Myocyte (in vitro differentiated cells): Measurements from ENCODE around the gene GART. TPM values are rescaled to one million over a fixed set of nuclear protein-coding genes. Genes with fewer than 3 reads are reported as not detected.
"Not testable (repeated sequence)": the region's sequence is repeated elsewhere in the genome, so short reads cannot be mapped to it uniquely, and the experiment has no call there.

ENCODE experiments used
- DNase-seq: peaks from one replicate; pipeline ENCODE4 v3.0.0-alpha.2; 2012; ENCODE audit warnings: low read depth
- total RNA-seq: library from RNA; depleted of rRNA; stranded (reverse); fragments of >200 nt; gene quantifications from 2 replicates; pipeline ENCODE4 v1.2.3, GENCODE V29; 2014

The GART gene
- total RNA-seq, 1 donor from 2014 or later = 101 TPM

DNA sequence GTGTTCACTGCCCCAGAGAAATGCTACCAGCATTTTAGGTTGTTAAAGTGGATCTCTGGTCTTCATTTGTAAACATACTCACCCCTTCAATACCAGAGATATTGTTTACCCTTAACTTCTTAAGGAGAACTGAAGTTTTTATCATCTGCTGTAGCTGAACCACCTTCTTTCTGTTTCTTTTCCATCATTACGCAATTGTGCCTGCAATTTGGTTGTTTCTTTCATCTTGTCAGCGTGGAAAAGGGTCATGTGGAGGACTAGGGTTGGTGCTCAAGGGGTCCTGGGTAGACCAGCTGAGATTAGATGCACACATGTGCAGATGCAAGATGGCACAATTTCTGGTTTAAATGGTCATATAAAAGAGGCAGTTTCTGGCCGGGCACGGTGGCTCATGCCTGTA is 23.0 kb downstream of the GART start:
- DNase-seq = no peak

DNA sequence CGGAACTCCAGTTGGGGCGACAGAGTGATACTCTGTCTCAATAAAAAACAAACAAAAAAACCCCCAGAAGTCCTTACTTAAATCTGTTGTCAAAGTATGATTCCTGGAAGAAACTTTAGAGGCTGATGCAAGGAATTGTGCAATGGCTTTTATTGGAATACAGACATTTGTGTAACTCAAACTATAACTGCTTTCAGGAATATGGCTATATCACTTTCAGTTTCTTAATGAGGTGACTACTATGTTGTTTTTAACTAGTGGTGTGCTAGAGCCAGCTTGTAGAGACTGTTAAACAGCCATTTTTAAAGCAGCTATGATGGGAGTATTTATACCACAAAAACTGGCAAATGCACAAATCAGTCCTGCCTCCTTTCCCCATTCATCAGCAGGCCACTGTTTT is 27.7 kb downstream of the GART start:
- no peak for DNase-seq

GRCh38 chr21:33512481-33512880 is 29.4 kb downstream of the GART start:
- DNase-seq = no peak

- DNase-seq = no peak
Measured at GRCh38 chr21:33511639-33512038, 30.3 kb downstream of the GART start.

GRCh38 chr21:33510826-33511225 is 31.1 kb downstream of the GART start:
- no peak for DNase-seq

DNA sequence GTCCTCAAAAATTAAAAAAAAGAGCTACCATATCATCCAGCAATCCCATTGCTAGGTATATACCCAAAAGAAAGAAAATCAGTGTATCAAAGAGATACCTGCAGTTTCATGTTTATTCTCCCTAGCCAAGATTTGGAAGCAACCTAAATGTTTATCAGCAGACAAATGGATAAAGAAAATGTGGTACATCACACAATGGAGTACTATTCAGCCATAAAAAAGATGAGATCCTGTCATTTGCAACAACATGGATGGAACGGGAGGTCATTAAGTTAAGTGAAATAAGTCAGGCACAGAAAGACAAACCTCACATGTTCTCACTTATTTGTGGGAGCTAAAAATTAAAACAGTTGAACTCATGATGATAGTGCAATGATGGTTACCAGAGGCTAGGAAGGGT is 34.9 kb downstream of the GART start:
- DNase-seq = not testable (repeated sequence)

DNA sequence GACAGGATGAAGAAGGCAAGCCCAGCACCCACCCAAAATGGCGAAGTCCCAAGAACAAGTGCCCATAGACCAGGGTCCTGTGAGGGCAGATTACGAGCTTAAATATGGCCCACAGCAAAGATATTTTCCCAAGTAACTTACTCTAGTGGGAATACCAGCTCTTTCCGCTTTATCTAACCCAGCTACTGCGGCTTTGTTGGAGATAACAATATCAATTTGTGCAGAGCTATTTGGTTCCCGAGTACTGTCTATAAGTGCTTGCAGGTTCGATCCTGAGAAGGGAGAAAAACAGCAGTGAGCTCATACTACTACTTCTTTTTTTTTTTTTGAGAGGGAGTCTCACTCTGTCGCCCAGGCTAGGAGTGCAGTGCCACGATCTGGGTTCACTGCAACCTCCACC is 36.1 kb downstream of the GART start:
- DNase-seq = no peak

DNA sequence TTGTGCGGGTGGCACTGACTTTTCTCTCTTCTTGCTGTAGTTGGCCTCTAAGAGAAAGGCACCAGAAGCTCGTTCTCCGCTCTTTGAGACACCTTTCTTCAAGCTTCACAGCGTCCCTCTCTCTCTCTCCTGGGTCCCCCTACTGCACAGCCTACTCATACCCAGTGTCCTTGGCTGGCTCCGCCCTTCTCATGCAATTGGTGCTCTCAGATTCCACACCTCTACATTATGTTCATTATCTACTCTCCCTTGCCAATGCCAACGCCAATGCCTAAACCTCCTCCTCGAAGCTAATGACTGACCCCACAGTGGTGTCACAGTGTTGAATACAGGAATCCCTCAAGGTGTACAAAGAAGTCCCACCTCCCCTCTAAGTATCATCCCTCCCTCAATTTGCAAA is 45.6 kb downstream of the GART start:
- no peak for DNase-seq

GRCh38 chr21:33495743-33496142 is 46.2 kb downstream of the GART start:
- no peak for DNase-seq

DNA sequence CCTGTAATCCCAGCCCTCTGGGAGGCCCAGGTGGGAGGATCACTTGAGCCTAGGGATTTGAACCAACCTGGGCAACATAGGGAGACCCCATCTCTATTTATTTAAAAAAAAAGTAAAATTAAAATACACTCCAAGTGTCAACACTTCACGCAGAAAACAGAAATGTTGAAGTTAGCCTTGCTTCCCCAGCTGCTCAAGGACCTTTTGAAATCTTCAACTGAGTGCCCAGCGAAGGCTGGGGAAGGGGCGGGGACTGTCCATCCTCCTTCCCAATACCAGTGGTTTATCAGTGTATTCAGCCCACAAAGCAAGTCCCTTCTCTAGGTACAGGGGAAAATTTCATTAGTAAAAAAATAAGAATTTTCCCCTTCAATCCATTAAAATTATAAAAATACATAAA is 48.2 kb downstream of the GART start:
- no peak for DNase-seq

- DNase-seq = no peak
Measured at GRCh38 chr21:33492571-33492970, 49.3 kb downstream of the GART start.

DNA sequence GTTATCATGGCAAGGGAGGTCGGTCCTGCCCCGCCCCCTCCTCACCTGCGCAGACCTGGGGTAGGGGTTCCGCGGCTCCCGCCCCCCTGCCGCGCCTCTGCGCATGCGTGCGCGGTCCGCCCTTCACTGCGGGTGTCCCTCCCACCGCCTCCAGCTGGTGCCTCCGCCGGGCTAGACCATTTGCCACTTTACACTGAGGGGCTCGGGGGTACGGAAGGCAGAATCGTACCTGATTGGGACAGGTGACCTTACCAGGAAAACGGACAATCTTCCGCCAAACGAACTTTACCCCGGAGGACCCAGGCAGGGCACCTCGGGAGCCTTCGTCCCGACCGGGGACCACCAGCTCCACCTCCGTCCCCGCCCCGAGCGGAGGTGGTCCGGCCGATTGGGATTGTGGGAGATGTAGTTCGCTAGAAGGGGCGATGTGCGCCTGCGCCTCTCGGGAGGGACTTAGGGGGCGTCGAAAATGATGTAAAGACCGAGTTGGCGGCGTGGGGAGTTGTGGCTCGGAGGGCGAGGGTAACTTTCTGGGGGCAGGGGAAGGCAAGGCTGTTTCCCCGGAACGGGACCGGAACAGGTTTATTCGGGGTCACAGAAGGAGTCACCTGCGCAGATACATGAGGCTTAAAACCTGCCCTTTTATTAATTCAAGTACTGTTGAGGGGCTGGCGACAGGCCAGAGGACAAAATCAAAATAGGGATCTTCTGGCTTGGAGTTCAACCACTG is 50.4 kb downstream of the GART start, which contains the start of gene DNAJC28:
DNAJC28 (minus strand) TSS at position 344 of the 730 bp plus-strand sequence. CDS start 2,323 bp downstream, outside the sequence.
- DNase-seq = peak; percentile 96

GRCh38 chr21:33490991-33491372 is 50.9 kb downstream of the GART start:
- DNase-seq = peak; percentile 17

GRCh38 chr21:33488936-33489335 is 53.0 kb downstream of the GART start:
- DNase-seq = no peak

- DNase-seq = no peak
Measured at GRCh38 chr21:33487996-33488395, 53.9 kb downstream of the GART start.

DNA sequence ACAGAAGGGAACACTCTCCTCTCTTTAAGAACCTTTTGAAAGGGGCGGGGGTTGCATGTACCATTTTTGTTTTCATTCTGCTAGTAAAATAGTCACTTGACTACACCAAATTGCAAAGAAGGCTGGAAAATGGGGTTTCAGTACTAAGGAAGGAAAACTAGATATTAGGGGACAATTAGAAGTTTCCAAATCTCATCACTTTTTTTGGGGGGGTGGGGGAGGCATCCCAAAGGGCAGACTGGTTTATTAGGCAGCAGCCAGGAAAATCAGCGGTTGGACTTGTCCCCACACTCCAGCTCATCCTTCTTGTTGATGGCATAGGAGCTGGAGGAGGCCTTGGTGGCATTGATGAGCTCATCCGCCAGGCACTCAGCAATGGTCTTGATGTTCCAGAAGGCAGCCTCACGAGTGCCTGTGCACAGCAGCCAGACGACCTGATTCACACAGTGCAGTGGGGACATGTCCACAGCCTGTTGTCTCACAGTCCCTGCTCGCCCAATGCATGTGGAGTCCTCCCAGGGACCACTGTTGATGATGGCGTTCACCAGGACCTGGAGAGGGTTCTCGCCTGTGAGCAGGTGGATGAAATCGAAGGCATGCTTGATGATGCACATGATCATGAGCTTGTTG is 60.5 kb downstream of the GART start:
- peak; percentile 63 for DNase-seq

- DNase-seq = no peak
Measured at GRCh38 chr21:33480481-33481103, 61.3 kb downstream of the GART start.

GRCh38 chr21:33479679-33480480 is 62.0 kb downstream of the GART start, which contains the start of gene TMEM50B:
TSS of gene TMEM50B (minus strand) at chr21:33479974. CDS start at chr21:33468885, 11,089 bp downstream.
- DNase-seq = peak; percentile 96

- peak; percentile 45 for DNase-seq
Measured at GRCh38 chr21:33478935-33479678, 62.8 kb downstream of the GART start.

GRCh38 chr21:33478182-33478581 is 63.7 kb downstream of the GART start:
- no peak for DNase-seq

DNA sequence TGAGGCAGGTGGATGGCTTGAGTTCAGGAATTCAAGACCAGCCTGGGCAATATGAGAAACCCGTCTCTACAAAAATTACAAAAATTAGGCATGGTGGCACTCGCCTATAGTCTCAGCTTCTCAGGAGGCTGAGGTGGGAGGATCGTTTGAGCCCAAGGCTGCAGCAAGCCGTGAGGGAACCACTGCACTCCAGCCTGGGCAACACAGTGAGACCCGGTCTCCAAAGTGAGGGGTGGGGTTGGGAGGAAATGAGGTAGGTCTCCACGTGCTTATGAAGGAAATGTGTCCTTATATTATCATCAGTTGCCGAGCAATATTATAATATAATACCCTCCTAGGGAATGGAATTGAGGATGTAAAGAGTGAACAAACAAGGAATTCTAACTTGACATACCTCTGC is 64.9 kb downstream of the GART start:
- no peak for DNase-seq
